Liver (tissue), 9 donors: Measurements from ENCODE around the gene RAB41. TPM values are rescaled to one million over a fixed set of nuclear protein-coding genes. Genes with fewer than 3 reads are reported as not detected.
"Not testable (repeated sequence)": the region's sequence is repeated elsewhere in the genome, so short reads cannot be mapped to it uniquely, and the experiment has no call there.

Source experiments
- DNase-seq: peaks from one replicate; pipeline ENCODE4 v3.0.0-alpha.2; 2017; ENCODE audit warnings: low spot score
- H3K27ac ChIP-seq, 2 donors: one replicate each; pipeline ENCODE4 v1.7.0; 2013; ENCODE audit warnings: inconsistent platforms in 2 of 2, low read length in 2 of 2, control low read depth in 1 of 2, low read depth in 1 of 2, mild to moderate bottlenecking in 1 of 2
- H3K27me3 ChIP-seq, 4 donors: one replicate each; pipeline versions ENCODE4 v1.6.1 to v1.7.0; 2013; ENCODE audit warnings: low read length in 3 of 4, inconsistent platforms in 1 of 4, mild to moderate bottlenecking in 1 of 4, moderate library complexity in 1 of 4; ENCODE audit not compliant: control insufficient read depth in 4 of 4, insufficient read depth in 4 of 4
- H3K36me3 ChIP-seq, 4 donors: one replicate each; pipeline versions ENCODE4 v1.6.1 to v1.7.0; 2013; ENCODE audit warnings: low read length in 3 of 4, mild to moderate bottlenecking in 3 of 4, low read depth in 1 of 4, moderate library complexity in 1 of 4; ENCODE audit not compliant: control insufficient read depth in 4 of 4, insufficient read depth in 3 of 4
- H3K4me1 ChIP-seq, 4 donors: one replicate each; pipeline versions ENCODE4 v1.6.1 to v1.7.0; 2013; ENCODE audit warnings: low read length in 3 of 4, mild to moderate bottlenecking in 3 of 4, moderate library complexity in 1 of 4; ENCODE audit not compliant: control insufficient read depth in 4 of 4, insufficient read depth in 4 of 4
- H3K4me3 ChIP-seq, 3 donors: one replicate each; pipeline versions ENCODE4 v1.6.1 to v1.7.0; 2013; ENCODE audit warnings: low read length in 3 of 3, control low read depth in 1 of 3, low read depth in 1 of 3, mild to moderate bottlenecking in 1 of 3
- H3K9ac ChIP-seq, 2 donors: one replicate each; pipeline ENCODE4 v1.7.0; 2013; ENCODE audit warnings: low read length in 2 of 2, mild to moderate bottlenecking in 2 of 2, moderate library complexity in 2 of 2, control low read depth in 1 of 2, low read depth in 1 of 2
- H3K9me3 ChIP-seq, 4 donors: one replicate each; pipeline versions ENCODE4 v1.6.1 to v1.7.0; 2013; ENCODE audit warnings: low read length in 3 of 4; ENCODE audit not compliant: control insufficient read depth in 4 of 4
- ATF3 ChIP-seq: IDR thresholded peaks from 2 replicates; pipeline ENCODE4 v1.6.1; 2016; ENCODE audit warnings: antibody characterized with exemption
- CTCF ChIP-seq: fragments of 150-350 bp; IDR thresholded peaks from 2 replicates; pipeline ENCODE4 v1.5.1; 2017; ENCODE audit warnings: improper control_type of control experiment, low read depth, low read length; ENCODE audit not compliant: missing input control
- EGR1 ChIP-seq, 2 donors: IDR thresholded peaks; 2 replicates each; pipeline ENCODE4 v1.6.1; 2016 to 2018; ENCODE audit warnings: antibody characterized with exemption in 2 of 2, low read depth in 2 of 2
- FOXA1 ChIP-seq: IDR thresholded peaks from 2 replicates; pipeline ENCODE4 v1.6.1; 2016; ENCODE audit warnings: antibody characterized with exemption
- FOXA2 ChIP-seq: IDR thresholded peaks from 2 replicates; pipeline ENCODE4 v1.6.1; 2016; ENCODE audit warnings: antibody characterized with exemption
- GABPA ChIP-seq, 2 donors: IDR thresholded peaks in 1 of 2; conservative IDR thresholded peaks in 1 of 2; 2 replicates each; pipeline ENCODE4 v1.6.1; 2016; ENCODE audit warnings: antibody characterized with exemption in 2 of 2, mild to moderate bottlenecking in 1 of 2, moderate library complexity in 1 of 2
- HNF4A ChIP-seq, 2 donors: conservative IDR thresholded peaks; 2 replicates each; pipeline ENCODE4 v1.6.1; 2016; ENCODE audit warnings: antibody characterized with exemption in 2 of 2, mild to moderate bottlenecking in 2 of 2
- HNF4G ChIP-seq: IDR thresholded peaks from 2 replicates; pipeline ENCODE4 v1.6.1; 2016; ENCODE audit warnings: antibody characterized with exemption
- JUND ChIP-seq, 2 donors: IDR thresholded peaks; 2 replicates each; pipeline ENCODE4 v1.6.1; 2016; ENCODE audit warnings: antibody characterized with exemption in 2 of 2
- MAX ChIP-seq: IDR thresholded peaks from 2 replicates; pipeline ENCODE4 v1.6.1; 2016; ENCODE audit warnings: antibody characterized with exemption
- NR2F2 ChIP-seq: IDR thresholded peaks from 2 replicates; pipeline ENCODE4 v1.6.1; 2016; ENCODE audit warnings: antibody characterized with exemption
- RAD21 ChIP-seq, 2 donors: IDR thresholded peaks; 2 replicates each; pipeline ENCODE4 v1.6.1; 2016; ENCODE audit warnings: antibody characterized with exemption in 2 of 2, mild to moderate bottlenecking in 2 of 2
- RXRA ChIP-seq, 2 donors: IDR thresholded peaks; 2 replicates each; pipeline ENCODE4 v1.6.1; 2017 to 2018; ENCODE audit warnings: antibody characterized with exemption in 2 of 2, mild to moderate bottlenecking in 1 of 2
- SP1 ChIP-seq: IDR thresholded peaks from 2 replicates; pipeline ENCODE4 v1.6.1; 2018; ENCODE audit warnings: antibody characterized with exemption, mild to moderate bottlenecking
- TAF1 ChIP-seq: conservative IDR thresholded peaks from 2 replicates; pipeline ENCODE4 v1.6.1; 2016; ENCODE audit warnings: antibody characterized with exemption, mild to moderate bottlenecking
- YY1 ChIP-seq: IDR thresholded peaks from 2 replicates; pipeline ENCODE4 v1.6.1; 2016; ENCODE audit warnings: antibody characterized with exemption, mild to moderate bottlenecking
- ZBTB33 ChIP-seq: IDR thresholded peaks from 2 replicates; pipeline ENCODE4 v1.6.1; 2016; ENCODE audit warnings: antibody characterized with exemption
- WGBS: extraction: QIAGEN DNeasy Blood & Tissue Kit; methylation state at CpG from one replicate; pipeline ENCODE4 v1.1.7; 2013; 5-methylcytosine and 5-hydroxymethylcytosine counted together
- polyA plus RNA-seq, 2 donors: library from polyadenylated mRNA; stranded (reverse) in 1 of 2; unstranded in 1 of 2; fragments of 200-250 nt in 1 of 2; fragments of >200 nt in 1 of 2; fragmentation: Nextera tagmentation in 1 of 2; extraction: Ambion mirVana in 1 of 2; gene quantifications; one replicate each; pipeline versions ENCODE4 v1.2.1 to v1.2.3, GENCODE V29; 2013 to 2015
- total RNA-seq, 2 donors: library from RNA; depleted of rRNA; stranded (reverse); fragments of >200 nt; gene quantifications; one replicate each; pipeline ENCODE4 v1.2.3, GENCODE V29; 2014
- TF ChIP-seq, protein P1 (sequence below): IDR thresholded peaks from 2 replicates; pipeline ENCODE4 v1.6.1; 2016; ENCODE audit warnings: antibody characterized with exemption, mild to moderate bottlenecking
- donor health status: healthy.
- donor health status: healthy.
- donor health status: healthy.
- donor health status: healthy.
- donor health status: healthy.

The RAB41 gene
- total and polyA plus RNA-seq, 4 donors = not detected

GRCh38 chrX:70323628-70324027 is 41.7 kb downstream of the RAB41 start:
- H3K4me1 ChIP-seq, H3K27me3 ChIP-seq, H3K9me3 ChIP-seq, H3K36me3 ChIP-seq, H3K9ac ChIP-seq, H3K4me3 ChIP-seq, DNase-seq, H3K27ac ChIP-seq: not testable (repeated sequence)
- 99% methylated on average over 6 of the region's 6 CpGs for WGBS

DNA sequence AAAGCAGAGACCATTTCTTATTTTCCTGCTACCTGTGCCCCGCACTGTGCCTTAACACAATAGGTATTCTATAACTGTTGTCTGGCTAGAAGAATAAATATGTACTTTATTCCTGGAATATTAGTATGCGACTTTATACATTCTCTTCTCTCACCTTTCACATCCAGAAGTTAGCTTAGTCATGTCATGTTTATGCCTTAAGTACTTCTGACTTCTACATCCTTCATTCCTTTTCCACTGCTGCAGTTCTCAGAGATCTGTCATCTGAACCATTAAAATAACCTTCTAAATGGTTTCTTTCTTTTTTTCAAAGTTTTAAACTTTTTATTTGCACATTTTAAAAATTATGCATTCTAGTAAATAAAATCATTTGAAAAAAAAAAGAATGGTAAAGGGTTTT is 42.4 kb downstream of the RAB41 start:
- H3K27me3 ChIP-seq = no peaks in the 10 kb centered on the region
- WGBS = 97% methylated on average over 2 of the region's 2 CpGs
- no peaks in the 10 kb centered on the region for H3K9me3 ChIP-seq
- H3K9ac ChIP-seq = no peak overlapping the region
- no peak overlapping the region for H3K4me3 ChIP-seq
- H3K27ac ChIP-seq = no peak overlapping the region
- no peaks in the 10 kb centered on the region for H3K36me3 ChIP-seq
- H3K4me1 ChIP-seq = no peaks in the 10 kb centered on the region
- no peak for DNase-seq
- no peak for TF ChIP-seq TAF1
- TF ChIP-seq NR2F2 = no peak
- TF ChIP-seq FOXA2 = no peak
- no peak for TF ChIP-seq ZBTB33
- TF ChIP-seq HNF4A (conservative IDR thresholded peaks at IDR 0.05) = no peak
- no peak for TF ChIP-seq JUND (IDR thresholded peaks at IDR 0.05)
- TF ChIP-seq EGR1 (IDR thresholded peaks at IDR 0.05; ENCODE audit: low read depth in 2 of 2) = no peak
- no peak for TF ChIP-seq RXRA (IDR thresholded peaks at IDR 0.05)
- TF ChIP-seq, protein P1, sequence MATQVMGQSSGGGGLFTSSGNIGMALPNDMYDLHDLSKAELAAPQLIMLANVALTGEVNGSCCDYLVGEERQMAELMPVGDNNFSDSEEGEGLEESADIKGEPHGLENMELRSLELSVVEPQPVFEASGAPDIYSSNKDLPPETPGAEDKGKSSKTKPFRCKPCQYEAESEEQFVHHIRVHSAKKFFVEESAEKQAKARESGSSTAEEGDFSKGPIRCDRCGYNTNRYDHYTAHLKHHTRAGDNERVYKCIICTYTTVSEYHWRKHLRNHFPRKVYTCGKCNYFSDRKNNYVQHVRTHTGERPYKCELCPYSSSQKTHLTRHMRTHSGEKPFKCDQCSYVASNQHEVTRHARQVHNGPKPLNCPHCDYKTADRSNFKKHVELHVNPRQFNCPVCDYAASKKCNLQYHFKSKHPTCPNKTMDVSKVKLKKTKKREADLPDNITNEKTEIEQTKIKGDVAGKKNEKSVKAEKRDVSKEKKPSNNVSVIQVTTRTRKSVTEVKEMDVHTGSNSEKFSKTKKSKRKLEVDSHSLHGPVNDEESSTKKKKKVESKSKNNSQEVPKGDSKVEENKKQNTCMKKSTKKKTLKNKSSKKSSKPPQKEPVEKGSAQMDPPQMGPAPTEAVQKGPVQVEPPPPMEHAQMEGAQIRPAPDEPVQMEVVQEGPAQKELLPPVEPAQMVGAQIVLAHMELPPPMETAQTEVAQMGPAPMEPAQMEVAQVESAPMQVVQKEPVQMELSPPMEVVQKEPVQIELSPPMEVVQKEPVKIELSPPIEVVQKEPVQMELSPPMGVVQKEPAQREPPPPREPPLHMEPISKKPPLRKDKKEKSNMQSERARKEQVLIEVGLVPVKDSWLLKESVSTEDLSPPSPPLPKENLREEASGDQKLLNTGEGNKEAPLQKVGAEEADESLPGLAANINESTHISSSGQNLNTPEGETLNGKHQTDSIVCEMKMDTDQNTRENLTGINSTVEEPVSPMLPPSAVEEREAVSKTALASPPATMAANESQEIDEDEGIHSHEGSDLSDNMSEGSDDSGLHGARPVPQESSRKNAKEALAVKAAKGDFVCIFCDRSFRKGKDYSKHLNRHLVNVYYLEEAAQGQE = no peak
- TF ChIP-seq MAX = no peak
- TF ChIP-seq ATF3 = no peak
- TF ChIP-seq RAD21 (IDR thresholded peaks at IDR 0.05) = no peak
- TF ChIP-seq SP1 = no peak
- no peak for TF ChIP-seq FOXA1
- TF ChIP-seq CTCF = no peak
- TF ChIP-seq YY1 = no peak
- TF ChIP-seq HNF4G = no peak
- TF ChIP-seq GABPA (IDR thresholded peaks at IDR 0.05 in 1 of 2, conservative IDR thresholded peaks at IDR 0.05 in 1 of 2) = no peak
